Measurements from ENCODE around the gene SFSWAP. TPM values are rescaled to one million over a fixed set of nuclear protein-coding genes. Genes with fewer than 3 reads are reported as not detected.

SFSWAP gene
- polyA plus RNA-seq, 2 of the 4 experiments (the other 2 are of a cell fraction) = 21.8 to 23.5 TPM

- Histone ChIP-seq H3K4me1 (peaks cover 17% of the 10 kb centered on the region), H3K4me3 (no peak overlapping the region), H3K9me3 (no peaks in the 10 kb centered on the region), H3K27ac (no peak overlapping the region), H3K4me2 (no peak overlapping the region)
- TF ChIP-seq CHD4 (IDR thresholded peaks at IDR 0.05; ENCODE audit: borderline replicate concordance) (no peak), FOXS1 (CRISPR knock-in tag; IDR thresholded peaks at IDR 0.05) (no peak), JUN (IDR thresholded peaks at IDR 0.05) (no peak), EHMT2 (IDR thresholded peaks at IDR 0.05; ENCODE audit: low read depth) (no peak), EHF (CRISPR knock-in tag; IDR thresholded peaks at IDR 0.05) (no peak), CEBPB (IDR thresholded peaks at IDR 0.05) (no peak), MAFK (IDR thresholded peaks at IDR 0.05; ENCODE audit: partially characterized antibody) (no peak), CHD2 (IDR thresholded peaks at IDR 0.05; ENCODE audit: low read length, partially characterized antibody) (no peak), FOSB (CRISPR knock-in tag; IDR thresholded peaks at IDR 0.05) (no peak), RAD21 (conservative IDR thresholded peaks at IDR 0.05 in 1 of 2, IDR thresholded peaks at IDR 0.05 in 1 of 2) (no peak), HOXB5 (CRISPR knock-in tag; IDR thresholded peaks at IDR 0.05) (no peak), CBX2 (IDR thresholded peaks at IDR 0.05; ENCODE audit: borderline replicate concordance, low read depth) (no peak), EP300 (IDR thresholded peaks at IDR 0.05) (no peak), TP53 (CRISPR knock-in tag; IDR thresholded peaks at IDR 0.05) (no peak)
- TF ChIP-seq, protein P1, sequence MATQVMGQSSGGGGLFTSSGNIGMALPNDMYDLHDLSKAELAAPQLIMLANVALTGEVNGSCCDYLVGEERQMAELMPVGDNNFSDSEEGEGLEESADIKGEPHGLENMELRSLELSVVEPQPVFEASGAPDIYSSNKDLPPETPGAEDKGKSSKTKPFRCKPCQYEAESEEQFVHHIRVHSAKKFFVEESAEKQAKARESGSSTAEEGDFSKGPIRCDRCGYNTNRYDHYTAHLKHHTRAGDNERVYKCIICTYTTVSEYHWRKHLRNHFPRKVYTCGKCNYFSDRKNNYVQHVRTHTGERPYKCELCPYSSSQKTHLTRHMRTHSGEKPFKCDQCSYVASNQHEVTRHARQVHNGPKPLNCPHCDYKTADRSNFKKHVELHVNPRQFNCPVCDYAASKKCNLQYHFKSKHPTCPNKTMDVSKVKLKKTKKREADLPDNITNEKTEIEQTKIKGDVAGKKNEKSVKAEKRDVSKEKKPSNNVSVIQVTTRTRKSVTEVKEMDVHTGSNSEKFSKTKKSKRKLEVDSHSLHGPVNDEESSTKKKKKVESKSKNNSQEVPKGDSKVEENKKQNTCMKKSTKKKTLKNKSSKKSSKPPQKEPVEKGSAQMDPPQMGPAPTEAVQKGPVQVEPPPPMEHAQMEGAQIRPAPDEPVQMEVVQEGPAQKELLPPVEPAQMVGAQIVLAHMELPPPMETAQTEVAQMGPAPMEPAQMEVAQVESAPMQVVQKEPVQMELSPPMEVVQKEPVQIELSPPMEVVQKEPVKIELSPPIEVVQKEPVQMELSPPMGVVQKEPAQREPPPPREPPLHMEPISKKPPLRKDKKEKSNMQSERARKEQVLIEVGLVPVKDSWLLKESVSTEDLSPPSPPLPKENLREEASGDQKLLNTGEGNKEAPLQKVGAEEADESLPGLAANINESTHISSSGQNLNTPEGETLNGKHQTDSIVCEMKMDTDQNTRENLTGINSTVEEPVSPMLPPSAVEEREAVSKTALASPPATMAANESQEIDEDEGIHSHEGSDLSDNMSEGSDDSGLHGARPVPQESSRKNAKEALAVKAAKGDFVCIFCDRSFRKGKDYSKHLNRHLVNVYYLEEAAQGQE (IDR thresholded peaks at IDR 0.05) = no peak
- TF ChIP-seq, protein P2, sequence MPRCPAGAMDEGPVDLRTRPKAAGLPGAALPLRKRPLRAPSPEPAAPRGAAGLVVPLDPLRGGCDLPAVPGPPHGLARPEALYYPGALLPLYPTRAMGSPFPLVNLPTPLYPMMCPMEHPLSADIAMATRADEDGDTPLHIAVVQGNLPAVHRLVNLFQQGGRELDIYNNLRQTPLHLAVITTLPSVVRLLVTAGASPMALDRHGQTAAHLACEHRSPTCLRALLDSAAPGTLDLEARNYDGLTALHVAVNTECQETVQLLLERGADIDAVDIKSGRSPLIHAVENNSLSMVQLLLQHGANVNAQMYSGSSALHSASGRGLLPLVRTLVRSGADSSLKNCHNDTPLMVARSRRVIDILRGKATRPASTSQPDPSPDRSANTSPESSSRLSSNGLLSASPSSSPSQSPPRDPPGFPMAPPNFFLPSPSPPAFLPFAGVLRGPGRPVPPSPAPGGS (IDR thresholded peaks at IDR 0.05) = no peak
- TF ChIP-seq, protein P3, sequence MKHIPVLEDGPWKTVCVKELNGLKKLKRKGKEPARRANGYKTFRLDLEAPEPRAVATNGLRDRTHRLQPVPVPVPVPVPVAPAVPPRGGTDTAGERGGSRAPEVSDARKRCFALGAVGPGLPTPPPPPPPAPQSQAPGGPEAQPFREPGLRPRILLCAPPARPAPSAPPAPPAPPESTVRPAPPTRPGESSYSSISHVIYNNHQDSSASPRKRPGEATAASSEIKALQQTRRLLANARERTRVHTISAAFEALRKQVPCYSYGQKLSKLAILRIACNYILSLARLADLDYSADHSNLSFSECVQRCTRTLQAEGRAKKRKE (CRISPR knock-in tag; IDR thresholded peaks at IDR 0.05; ENCODE audit: low read depth) = no peak
- POLR2A ChIA-PET = no interaction called here
- DNase-seq (ENCODE audit: low read depth in 1 of 2, low spot score in 1 of 2) (no peak), ATAC-seq (no peak), FAIRE-seq (no peak)
- 98% methylated on average over 21 of the region's 21 CpGs for WGBS (ENCODE audit: missing lambda C conversion rate)
- CTCF ChIA-PET = interaction anchor here (0.5 kb wide), 1 partner anchor 15 kb away, joined by 3 read pairs; no protein-coding TSS in a partner anchor
Observed at GRCh38 chr12:131732996-131733615, 22.2 kb downstream of the SFSWAP start.

DNA sequence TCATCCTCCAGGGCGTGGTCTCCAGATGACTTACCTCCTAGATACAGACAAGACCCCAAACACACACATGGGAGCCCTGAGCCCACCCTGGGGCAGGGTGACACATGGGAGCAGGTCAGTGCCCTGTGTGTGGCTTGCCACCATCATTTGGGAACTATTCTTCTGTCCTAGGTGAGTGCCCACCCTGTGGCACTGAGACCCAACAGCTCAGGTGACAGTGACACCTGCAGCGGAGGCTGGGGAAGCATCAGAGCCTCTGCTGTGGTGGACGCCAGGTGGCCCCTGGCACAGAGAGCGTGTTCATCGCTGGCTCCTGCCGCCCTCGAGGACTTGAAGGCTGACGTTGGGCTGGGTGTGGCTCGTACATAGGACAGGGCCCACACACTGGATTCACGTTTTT is 23.0 kb downstream of the SFSWAP start:
- ChIA-PET POLR2A (no interaction called here), CTCF (interaction anchor here (0.5 kb wide), 1 partner anchor 16 kb away, joined by 3 read pairs; no protein-coding TSS in a partner anchor)
- H3K9me3 ChIP-seq = no peaks in the 10 kb centered on the region
- TF ChIP-seq, protein P2 (IDR thresholded peaks at IDR 0.05) = no peak
- TF ChIP-seq, protein P4, sequence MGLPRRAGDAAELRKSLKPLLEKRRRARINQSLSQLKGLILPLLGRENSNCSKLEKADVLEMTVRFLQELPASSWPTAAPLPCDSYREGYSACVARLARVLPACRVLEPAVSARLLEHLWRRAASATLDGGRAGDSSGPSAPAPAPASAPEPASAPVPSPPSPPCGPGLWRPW (IDR thresholded peaks at IDR 0.05) = no peak
- TF ChIP-seq BHLHE40 (IDR thresholded peaks at IDR 0.05; ENCODE audit: low read depth, low read length) (no peak), HOXB5 (CRISPR knock-in tag; IDR thresholded peaks at IDR 0.05) (no peak), RAD21 (conservative IDR thresholded peaks at IDR 0.05 in 1 of 2, IDR thresholded peaks at IDR 0.05 in 1 of 2) (no peak), ZSCAN20 (CRISPR knock-in tag; IDR thresholded peaks at IDR 0.05) (no peak), ZC3H11A (IDR thresholded peaks at IDR 0.05) (no peak), KDM1A (IDR thresholded peaks at IDR 0.05; ENCODE audit: low read depth) (no peak), MAX (IDR thresholded peaks at IDR 0.05) (no peak), RFX5 (IDR thresholded peaks at IDR 0.05) (no peak), TP53 (CRISPR knock-in tag; IDR thresholded peaks at IDR 0.05) (no peak), CHD2 (IDR thresholded peaks at IDR 0.05; ENCODE audit: low read length, partially characterized antibody) (no peak), MAFK (IDR thresholded peaks at IDR 0.05; ENCODE audit: partially characterized antibody) (no peak), MYC (IDR thresholded peaks at IDR 0.05; ENCODE audit: borderline replicate concordance, low read length) (no peak), TFCP2L1 (CRISPR knock-in tag; IDR thresholded peaks at IDR 0.05) (no peak), POLR2A (IDR thresholded peaks at IDR 0.05; ENCODE audit: low read length) (no peak)
- TF ChIP-seq, protein P5, sequence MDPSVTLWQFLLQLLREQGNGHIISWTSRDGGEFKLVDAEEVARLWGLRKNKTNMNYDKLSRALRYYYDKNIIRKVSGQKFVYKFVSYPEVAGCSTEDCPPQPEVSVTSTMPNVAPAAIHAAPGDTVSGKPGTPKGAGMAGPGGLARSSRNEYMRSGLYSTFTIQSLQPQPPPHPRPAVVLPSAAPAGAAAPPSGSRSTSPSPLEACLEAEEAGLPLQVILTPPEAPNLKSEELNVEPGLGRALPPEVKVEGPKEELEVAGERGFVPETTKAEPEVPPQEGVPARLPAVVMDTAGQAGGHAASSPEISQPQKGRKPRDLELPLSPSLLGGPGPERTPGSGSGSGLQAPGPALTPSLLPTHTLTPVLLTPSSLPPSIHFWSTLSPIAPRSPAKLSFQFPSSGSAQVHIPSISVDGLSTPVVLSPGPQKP (IDR thresholded peaks at IDR 0.05; ENCODE audit: low read depth, low read length) = no peak
- ATAC-seq = no peak
- no peak for DNase-seq (ENCODE audit: low read depth in 1 of 2, low spot score in 1 of 2)
- H3K4me3 ChIP-seq = no peak overlapping the region
- H3K4me2 ChIP-seq = no peak overlapping the region
- H3K27ac ChIP-seq = no peak overlapping the region
- 86% methylated on average over 10 of the region's 10 CpGs for WGBS (ENCODE audit: missing lambda C conversion rate)
- H3K4me1 ChIP-seq = peaks cover 20% of the 10 kb centered on the region
- FAIRE-seq = no peak

Measured in A549 (cell line).